NCI-H2029 treated with DMSO at 0.1 percent for 48 hours (cell line): Measurements from ENCODE around the gene AGPAT2.
"Not testable (repeated sequence)": the region's sequence is repeated elsewhere in the genome, so short reads cannot be mapped to it uniquely, and the experiment has no call there.

ENCODE experiments used
- DNase-seq: peaks from one replicate; lab custom pipeline; 2025; lab: John Stamatoyannopoulos, UW

The AGPAT2 gene

DNA sequence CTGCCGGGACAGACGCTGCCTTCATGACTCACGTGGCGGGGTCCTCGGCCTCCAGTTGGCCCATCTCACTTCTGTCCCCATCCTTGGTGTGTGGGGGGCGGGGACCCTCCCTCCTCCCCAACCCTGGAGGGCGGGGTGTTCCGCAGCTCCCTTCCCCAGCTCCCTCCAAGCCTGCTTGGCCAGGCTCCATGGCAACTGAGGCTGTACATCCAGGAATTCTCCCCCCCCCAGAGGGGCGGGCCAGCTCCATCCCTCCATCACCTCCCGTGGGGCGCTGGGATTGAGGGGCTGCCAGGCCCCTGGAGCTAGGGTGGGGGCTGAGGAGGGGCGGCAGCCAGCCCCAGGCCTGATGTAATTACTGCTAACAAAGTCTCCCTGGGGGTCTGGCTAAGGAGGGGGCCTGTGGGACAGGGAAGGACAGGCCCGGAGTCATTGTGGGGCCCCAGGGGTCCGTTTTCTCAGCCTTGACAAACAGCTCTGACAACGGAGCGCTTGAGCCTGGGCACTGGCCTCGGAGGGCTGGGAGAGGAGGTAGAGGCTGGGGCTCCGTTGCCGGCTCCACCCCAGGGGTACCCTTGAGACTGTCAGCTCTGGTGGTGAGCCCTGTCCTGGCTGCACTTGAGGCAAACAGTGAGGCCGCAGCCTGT lies 33.1 kb upstream of the AGPAT2 start:
- DNase-seq: no peak

DNA sequence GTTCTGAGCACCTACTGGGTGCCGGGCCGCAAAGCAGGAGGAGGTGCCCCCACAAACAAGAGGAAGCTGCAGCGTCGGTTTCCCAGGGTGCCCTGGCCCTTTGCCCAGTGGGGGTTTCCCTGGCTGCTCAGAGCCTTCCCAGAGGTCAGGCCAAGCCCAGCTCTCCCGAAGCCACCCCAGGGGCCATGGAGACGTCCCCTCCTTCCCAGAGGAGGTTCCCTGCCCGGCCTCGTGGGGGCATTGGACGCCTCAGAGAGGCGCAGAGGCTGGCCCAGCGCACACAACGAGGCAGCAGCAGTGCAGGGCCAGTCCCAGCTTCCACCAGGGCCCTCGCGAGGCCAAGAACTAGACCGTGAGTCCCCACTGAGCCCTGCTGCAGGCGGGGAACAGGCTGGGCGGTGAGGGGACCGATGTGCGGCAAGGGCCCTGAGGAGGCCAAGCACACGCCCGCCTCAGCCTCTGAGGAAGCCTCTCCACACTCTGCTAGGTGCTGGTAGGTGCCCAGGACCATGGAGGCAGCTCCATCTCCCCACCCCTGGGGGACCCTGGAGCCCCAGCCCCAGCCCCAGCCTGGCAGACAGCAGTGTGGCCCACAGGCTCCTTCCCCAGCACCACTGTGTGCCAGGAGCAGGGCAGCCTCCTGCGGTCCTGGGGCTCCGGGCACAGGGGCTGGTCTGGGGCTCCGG lies 32.1 kb upstream of the AGPAT2 start:
- DNase-seq: no peak

GRCh38 chr9:136718345-136719194 lies 31.3 kb upstream of the AGPAT2 start:
- no peak for DNase-seq

DNA sequence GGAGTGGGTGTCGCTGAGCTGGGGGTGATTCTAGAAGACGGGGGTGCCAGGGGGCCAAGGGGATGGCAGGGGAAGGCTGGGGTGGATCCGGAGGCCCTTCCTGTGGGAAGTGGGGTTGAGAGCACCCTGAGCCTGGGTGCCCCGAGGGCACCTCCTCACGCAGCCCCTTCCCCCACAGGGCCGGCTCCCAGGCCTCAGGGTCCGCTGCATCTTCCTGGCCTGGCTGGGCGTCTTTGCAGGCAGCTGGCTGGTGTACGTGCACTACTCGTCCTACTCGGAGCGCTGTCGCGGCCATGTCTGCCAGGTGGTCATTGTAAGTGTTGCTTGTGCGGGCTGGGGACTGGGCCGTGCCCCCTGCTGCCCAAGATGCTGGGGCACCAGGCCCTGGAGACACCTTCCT lies 30.1 kb upstream of the AGPAT2 start:
- DNase-seq: no peak

DNA sequence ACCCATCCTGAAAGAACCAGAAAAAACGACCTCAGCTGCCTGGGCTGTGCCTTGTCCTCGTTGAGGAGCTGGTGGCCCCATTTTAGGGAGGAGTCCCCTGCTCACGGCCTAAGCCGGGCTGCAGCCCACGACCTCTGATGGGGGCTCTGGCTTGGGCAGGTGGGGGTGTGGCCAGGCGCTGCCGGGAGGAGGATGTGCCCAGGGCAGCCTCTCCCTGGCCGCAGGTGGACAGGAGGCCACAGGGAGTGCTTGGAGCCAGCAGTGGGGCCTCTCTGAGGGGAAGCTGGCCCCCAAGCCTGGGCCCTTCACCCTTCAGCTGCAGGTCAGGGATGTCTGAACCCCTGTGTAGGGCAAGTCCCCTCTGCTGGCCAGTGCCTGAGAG lies 27.6 kb upstream of the AGPAT2 start:
- DNase-seq: no peak

DNA sequence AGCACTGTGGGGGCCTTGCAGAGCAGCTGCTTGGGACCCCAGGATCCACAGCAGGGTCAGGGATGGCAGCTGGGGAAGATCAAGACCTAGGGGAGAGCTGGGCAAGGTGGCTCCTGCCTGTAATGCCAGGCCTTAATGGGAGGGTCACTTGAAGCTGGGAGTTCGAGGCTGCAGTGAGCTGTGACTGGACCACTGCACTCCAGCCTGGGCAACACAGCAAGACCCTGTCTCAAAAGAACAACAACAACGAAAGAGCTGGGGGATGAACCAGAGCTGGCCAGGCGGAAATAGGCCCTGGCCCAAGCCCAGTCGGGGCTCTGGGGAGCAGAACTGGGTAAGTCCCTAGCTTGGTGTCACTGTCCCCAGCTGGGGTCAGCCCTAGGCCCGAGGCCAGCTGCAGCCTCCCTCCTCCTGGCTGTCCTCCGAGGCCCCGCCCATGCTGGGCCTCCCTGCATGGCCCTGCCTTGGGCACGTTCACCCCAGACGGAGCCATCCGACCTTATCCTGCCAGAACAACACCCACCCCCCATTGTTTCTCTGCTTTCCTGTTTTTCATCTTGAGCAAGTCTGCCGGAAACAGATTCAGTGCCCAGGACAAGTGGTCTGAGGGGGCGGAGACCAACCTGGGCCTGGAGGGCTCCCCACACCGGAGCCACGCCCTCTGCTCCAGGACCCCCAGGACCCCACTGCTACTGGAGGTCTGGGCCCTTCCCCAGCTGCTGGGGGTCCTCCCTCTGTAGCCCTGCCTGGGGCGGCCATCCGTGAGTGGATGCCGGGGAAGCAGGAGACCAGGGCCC lies 27.0 kb upstream of the AGPAT2 start:
- no peak for DNase-seq

GRCh38 chr9:136713550-136713949 lies 26.3 kb upstream of the AGPAT2 start:
- DNase-seq: no peak

DNA sequence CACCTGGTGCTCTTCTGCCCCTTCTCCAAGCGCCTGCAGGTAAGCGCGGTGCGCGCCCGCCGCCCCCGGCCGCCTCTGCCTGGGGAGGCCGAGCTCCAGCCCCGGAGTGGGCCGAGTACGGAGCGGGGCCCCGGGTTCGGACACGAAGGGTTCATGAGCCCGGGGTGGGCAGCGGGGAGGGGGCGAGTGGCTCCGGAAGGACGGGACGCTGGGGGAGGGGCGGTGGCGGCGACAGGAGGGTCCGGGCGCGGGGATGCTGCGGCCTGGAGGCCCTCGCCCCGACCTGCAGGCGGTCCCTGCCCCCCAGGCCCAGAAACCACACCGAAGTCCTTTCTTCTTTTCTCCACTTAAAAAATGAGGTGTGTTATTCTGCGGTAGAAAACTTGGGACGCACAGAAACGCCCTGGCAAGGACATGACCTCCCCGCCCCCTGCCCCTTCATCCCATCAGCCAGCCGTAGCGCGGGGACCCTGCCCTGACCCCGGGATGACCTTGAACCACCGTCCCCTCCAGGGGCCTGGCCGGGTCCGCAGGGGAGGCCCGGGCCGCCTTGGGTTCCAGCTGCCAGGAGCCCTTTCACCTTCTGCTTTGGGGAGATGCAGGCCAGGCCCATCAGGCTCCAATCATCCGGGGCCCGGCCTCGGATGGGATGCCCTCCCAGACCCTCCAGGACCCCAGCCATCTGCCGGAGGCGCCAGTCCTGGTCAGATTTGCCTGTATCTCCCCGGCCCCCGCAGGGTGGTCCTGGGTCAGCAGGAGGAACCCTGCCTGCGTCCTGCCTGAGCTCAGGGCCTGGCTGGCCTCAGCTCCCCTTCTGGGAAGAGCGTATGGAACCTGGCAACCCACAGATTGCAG lies 25.7 kb upstream of the AGPAT2 start:
- no peak for DNase-seq

- no peak for DNase-seq
Measured at GRCh38 chr9:136711751-136712689, 24.8 kb upstream of the AGPAT2 start, which contains the start of gene DIPK1B. Gene DIPK1B, plus strand, starts transcription at chr9:136712572. Its CDS starts 94 bp downstream, at chr9:136712666.

DNA sequence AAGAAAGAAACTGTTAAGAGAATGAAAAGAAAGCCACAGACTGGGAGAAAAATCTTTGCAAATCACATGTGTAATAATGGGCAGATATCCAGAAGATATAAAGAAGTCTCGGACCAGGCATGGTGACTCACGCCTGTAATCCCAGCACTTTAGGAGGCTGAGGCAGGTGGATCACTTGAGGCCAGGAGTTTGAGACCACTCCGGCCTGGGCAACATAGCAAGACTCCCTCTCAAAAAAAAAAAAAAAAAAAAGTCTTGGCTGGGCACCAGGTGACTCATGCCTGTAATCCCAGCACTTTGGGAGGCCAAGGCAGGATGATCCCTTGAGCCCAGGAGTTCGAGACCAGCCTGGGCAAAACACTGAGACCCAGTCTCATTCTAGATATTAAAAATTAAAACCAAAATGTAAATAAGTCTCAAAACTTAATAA lies 24.0 kb upstream of the AGPAT2 start:
- DNase-seq: not testable (repeated sequence)

- no peak for DNase-seq
Measured at GRCh38 chr9:136710543-136710942, 23.3 kb upstream of the AGPAT2 start.

DNA sequence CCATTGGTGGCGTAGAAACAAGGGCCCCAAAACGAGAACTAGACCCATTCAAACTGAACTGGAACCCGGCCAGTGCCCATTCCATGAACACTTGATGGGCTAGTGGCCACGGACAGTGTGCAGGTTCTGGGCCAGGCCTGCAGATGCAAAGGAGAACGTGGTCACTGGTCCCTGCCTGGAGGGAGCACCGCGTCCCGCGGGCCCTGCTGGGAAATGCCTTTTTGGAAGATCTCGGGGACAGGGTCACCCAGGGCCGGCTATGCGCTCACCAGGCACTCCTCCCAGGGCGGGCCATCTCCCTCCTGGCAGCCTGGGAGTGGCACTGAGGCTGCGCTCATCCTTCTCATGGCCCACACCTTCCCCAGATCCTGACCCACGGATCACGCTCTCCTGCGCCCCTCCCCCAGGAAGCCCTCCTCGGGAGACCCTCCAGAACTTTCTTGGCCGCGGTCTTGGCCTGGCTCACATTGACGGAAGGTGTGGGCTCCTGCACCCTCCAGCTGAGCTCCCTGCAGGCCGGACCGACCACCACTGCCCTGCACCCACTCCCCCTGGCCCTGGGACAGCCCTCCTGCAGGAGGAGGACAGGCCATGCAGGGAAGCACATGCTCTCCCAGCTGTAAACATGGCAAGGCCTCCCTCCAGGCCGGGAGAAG lies 22.3 kb upstream of the AGPAT2 start:
- no peak for DNase-seq

GRCh38 chr9:136707849-136708517 lies 20.7 kb upstream of the AGPAT2 start:
- DNase-seq: no peak

DNA sequence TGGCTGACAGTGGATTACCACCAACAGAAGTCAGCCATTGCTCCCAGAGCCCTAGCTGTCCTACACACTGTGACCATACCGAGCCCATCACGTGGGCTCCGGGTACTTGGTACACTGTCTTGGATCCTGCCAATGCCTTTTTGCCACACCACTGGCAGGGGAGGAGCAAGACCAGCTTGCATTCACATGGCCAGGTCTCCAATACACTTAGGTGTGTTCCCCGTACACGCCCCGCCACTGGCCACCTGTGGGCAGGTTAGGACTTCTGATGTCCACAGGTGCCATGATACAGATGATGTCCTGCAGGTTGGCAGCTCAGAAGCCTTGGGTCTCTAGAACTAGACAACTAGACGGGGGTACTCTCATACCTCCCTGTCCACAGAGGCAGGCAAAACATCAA lies 19.8 kb upstream of the AGPAT2 start:
- no peak for DNase-seq

DNA sequence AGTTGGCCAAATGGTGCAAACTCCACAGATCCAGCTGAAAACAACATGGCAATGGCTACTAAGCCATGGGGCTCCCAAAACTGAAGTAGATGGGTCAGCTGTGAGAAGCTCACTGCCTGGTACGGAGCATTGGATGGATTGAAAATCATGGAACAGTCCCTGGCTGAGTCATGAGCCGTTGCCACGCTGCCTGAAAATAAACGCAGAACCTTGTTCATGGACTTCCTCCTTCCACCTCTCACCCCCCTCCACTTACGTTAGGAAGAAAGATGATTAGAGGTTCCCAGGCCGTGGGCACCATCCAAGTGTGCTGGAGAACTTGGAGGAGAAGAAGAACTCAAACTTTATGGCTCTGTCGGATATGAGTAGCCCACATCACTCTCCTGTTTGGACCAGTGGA lies 18.3 kb upstream of the AGPAT2 start:
- no peak for DNase-seq

DNA sequence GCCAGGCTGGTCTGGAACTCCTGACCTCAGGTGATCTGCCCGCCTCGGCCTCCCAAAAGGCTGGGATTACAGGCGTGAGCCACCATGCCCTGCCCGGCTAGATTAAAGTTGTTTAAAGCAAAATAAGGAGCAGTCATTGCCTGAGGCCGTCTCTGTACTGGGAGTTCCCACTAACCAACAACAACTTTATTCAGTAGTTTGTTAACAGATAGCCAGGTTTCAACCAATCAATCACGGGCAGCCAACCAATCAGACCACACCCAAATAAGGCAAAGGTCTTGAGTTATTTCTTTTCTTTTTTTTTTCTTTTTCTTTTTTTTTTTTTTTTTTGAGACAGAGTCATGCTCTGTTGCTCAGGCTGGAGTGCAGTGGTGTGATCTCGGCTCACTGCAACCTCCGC lies 17.5 kb upstream of the AGPAT2 start:
- DNase-seq: not testable (repeated sequence)

GRCh38 chr9:136703276-136703860 lies 16.1 kb upstream of the AGPAT2 start:
- no peak for DNase-seq

- no peak for DNase-seq
Measured at GRCh38 chr9:136701668-136702053, 14.4 kb upstream of the AGPAT2 start.
